HepG2 (cell line): ENCODE results near the gene CAPZA2.

Experiments
- CEBPB ChIP-seq: IDR thresholded peaks from 2 replicates; pipeline ENCODE4 v1.6.1; 2011; ENCODE audit warnings: low read depth, low read length, improper control_type of control experiment, borderline replicate concordance
- CTCF ChIP-seq: sonication (generic); formaldehyde crosslinking; IDR thresholded peaks from 2 replicates; pipeline ENCODE4 v1.5.0; 2020; ENCODE audit warnings: mild to moderate bottlenecking, missing genetic modification reagents, moderate library complexity
- ESRRA ChIP-seq: sonication (generic); formaldehyde crosslinking; IDR thresholded peaks from 2 replicates; pipeline ENCODE4 v1.5.1; 2020; ENCODE audit warnings: mild to moderate bottlenecking, low read depth, missing genetic modification reagents
- MEF2D ChIP-seq: sonication (generic); formaldehyde crosslinking; IDR thresholded peaks from 2 replicates; pipeline ENCODE4 v1.5.1; 2020; ENCODE audit warnings: mild to moderate bottlenecking, missing genetic modification reagents
- MXI1 ChIP-seq: IDR thresholded peaks from 3 replicates; pipeline ENCODE4 v1.6.1; 2012; ENCODE audit warnings: low read depth, low read length, inconsistent platforms, borderline replicate concordance
- REST ChIP-seq, 2 experiments: IDR thresholded peaks; 2 replicates each; pipeline ENCODE4 v1.6.1; 2011 to 2012; ENCODE audit warnings: low read length in 2 of 2, borderline replicate concordance in 1 of 2, low read depth in 1 of 2, mild to moderate bottlenecking in 1 of 2, moderate library complexity in 1 of 2
- ZNF431 ChIP-seq: sonication (generic); formaldehyde crosslinking; IDR thresholded peaks from 2 replicates; pipeline ENCODE4 v1.9.0; 2022; ENCODE audit warnings: missing genetic modification reagents, low read depth, mild to moderate bottlenecking, borderline replicate concordance
- ZNF549 ChIP-seq: sonication (generic); formaldehyde crosslinking; IDR thresholded peaks from 2 replicates; pipeline ENCODE4 v1.5.0; 2020; ENCODE audit warnings: missing genetic modification reagents
- TF ChIP-seq, protein P1 (sequence below): IDR thresholded peaks from 2 replicates; pipeline ENCODE4 v1.6.1; 2016

GRCh38 chr7:116854132-116854531 is 8.3 kb upstream of the CAPZA2 start:
- TF ChIP-seq CTCF (no peak), MXI1 (no peak), ESRRA (CRISPR knock-in tag) (no peak), ZNF431 (CRISPR knock-in tag) (no peak), MEF2D (no peak), CEBPB (no peak), ZNF549 (CRISPR knock-in tag) (no peak), REST (IDR thresholded peaks at IDR 0.05; ENCODE audit: borderline replicate concordance in 1 of 2, low read depth in 1 of 2, low read length in 2 of 2) (no peak)
- TF ChIP-seq, protein P1, sequence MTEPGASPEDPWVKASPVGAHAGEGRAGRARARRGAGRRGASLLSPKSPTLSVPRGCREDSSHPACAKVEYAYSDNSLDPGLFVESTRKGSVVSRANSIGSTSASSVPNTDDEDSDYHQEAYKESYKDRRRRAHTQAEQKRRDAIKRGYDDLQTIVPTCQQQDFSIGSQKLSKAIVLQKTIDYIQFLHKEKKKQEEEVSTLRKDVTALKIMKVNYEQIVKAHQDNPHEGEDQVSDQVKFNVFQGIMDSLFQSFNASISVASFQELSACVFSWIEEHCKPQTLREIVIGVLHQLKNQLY (CRISPR knock-in tag) = no peak
